ENCODE data around the gene GMPR2.
"Not testable (repeated sequence)": the region's sequence is repeated elsewhere in the genome, so short reads cannot be mapped to it uniquely, and the experiment has no call there.

Gene GMPR2

GRCh38 chr14:24232121-24232644 is 546 bp upstream of the GMPR2 start, which contains the start of gene NEDD8:
Gene NEDD8, minus strand, starts transcription at chr14:24232367. Its CDS starts 100 bp downstream, at chr14:24232267.
- DNase-seq: peak; percentile 90

- DNase-seq: no peak
Measured at GRCh38 chr14:24233538-24233866, 773 bp downstream of the GMPR2 start.

- DNase-seq: no peak
Measured at GRCh38 chr14:24234095-24235005, 1.6 kb downstream of the GMPR2 start.

- no peak for DNase-seq
Measured at GRCh38 chr14:24235804-24236688, 3.3 kb downstream of the GMPR2 start.

- no peak for DNase-seq
Measured at GRCh38 chr14:24236689-24237462, 4.1 kb downstream of the GMPR2 start.

GRCh38 chr14:24237463-24237955 is 4.8 kb downstream of the GMPR2 start:
- no peak for DNase-seq

- no peak for DNase-seq
Measured at GRCh38 chr14:24238123-24238522, 5.4 kb downstream of the GMPR2 start.

- DNase-seq: no peak
Measured at GRCh38 chr14:24238527-24239037, 5.9 kb downstream of the GMPR2 start.

- DNase-seq: no peak
Measured at GRCh38 chr14:24240110-24240918, 7.6 kb downstream of the GMPR2 start.

- DNase-seq: peak; percentile 95
Measured at GRCh38 chr14:24241829-24242443, 9.2 kb downstream of the GMPR2 start.

- DNase-seq: peak in 1 of 2 donors; percentile 38
Measured at GRCh38 chr14:24243336-24243836, 10.7 kb downstream of the GMPR2 start.

- not testable (repeated sequence) for DNase-seq
Measured at GRCh38 chr14:24245350-24245749, 12.6 kb downstream of the GMPR2 start.

- peak in 1 of 2 donors; percentile 76 for DNase-seq
Measured at GRCh38 chr14:24246765-24247212, 14.1 kb downstream of the GMPR2 start.

- DNase-seq: no peak
Measured at GRCh38 chr14:24247422-24247821, 14.7 kb downstream of the GMPR2 start.

- no peak for DNase-seq
Measured at GRCh38 chr14:24249230-24250021, 16.7 kb downstream of the GMPR2 start.

GRCh38 chr14:24250354-24250753 is 17.6 kb downstream of the GMPR2 start:
- no peak for DNase-seq

- DNase-seq: no peak
Measured at GRCh38 chr14:24251880-24252288, 19.2 kb downstream of the GMPR2 start.

- DNase-seq: no peak
Measured at GRCh38 chr14:24252289-24253124, 19.8 kb downstream of the GMPR2 start.

- DNase-seq: no peak
Measured at GRCh38 chr14:24253936-24254335, 21.2 kb downstream of the GMPR2 start.
